HUDEP-2 (cell line): ENCODE data around the gene ANO2.

Experiments used
- DNase-seq, 76 experiments: peaks; one replicate each; lab custom pipeline; 2025; ENCODE audit not compliant: unreplicated experiment in 76 of 76; lab: John Stamatoyannopoulos, UW

Gene ANO2

GRCh38 chr12:5524116-5524768, 420.8 kb downstream of the ANO2 start:
- DNase-seq: no peak

GRCh38 chr12:5523396-5524115, 421.5 kb downstream of the ANO2 start:
- no peak for DNase-seq

- DNase-seq: no peak
Observed at GRCh38 chr12:5522432-5523335, 422.4 kb downstream of the ANO2 start.

- DNase-seq: no peak
Observed at GRCh38 chr12:5521456-5522325, 423.4 kb downstream of the ANO2 start.

GRCh38 chr12:5520831-5521230, 424.2 kb downstream of the ANO2 start:
- DNase-seq: no peak

- no peak for DNase-seq
Observed at GRCh38 chr12:5520037-5520436, 425.0 kb downstream of the ANO2 start.

GRCh38 chr12:5518584-5519365, 426.3 kb downstream of the ANO2 start:
- no peak for DNase-seq

GRCh38 chr12:5516371-5517241, 428.5 kb downstream of the ANO2 start:
- no peak for DNase-seq

GRCh38 chr12:5515458-5515857, 429.6 kb downstream of the ANO2 start:
- no peak for DNase-seq

- DNase-seq: no peak
Observed at GRCh38 chr12:5514545-5514944, 430.5 kb downstream of the ANO2 start.

- DNase-seq: no peak
Observed at GRCh38 chr12:5514016-5514415, 431.0 kb downstream of the ANO2 start.

GRCh38 chr12:5513406-5513805, 431.7 kb downstream of the ANO2 start:
- DNase-seq: no peak
